ENCODE results near the gene TMEM42.
A peak's percentile ranks its signal among the peaks of the same experiment; 100 is the strongest.
"Not testable (repeated sequence)": the region's sequence is repeated elsewhere in the genome, so short reads cannot be mapped to it uniquely, and the experiment has no call there.

The TMEM42 gene

GRCh38 chr3:44861412-44862225, at the start of gene TMEM42:
TMEM42 (plus strand) TSS chr3:44861912; CDS start chr3:44861925, 13 bp downstream.
- DNase-seq (ENCODE audit: low read depth in 2 of 2): peak; percentile 82 to 84

- no peak for DNase-seq (ENCODE audit: low read depth in 2 of 2)
Observed at GRCh38 chr3:44814751-44815150, 47.0 kb upstream of the TMEM42 start.

GRCh38 chr3:44816334-44816733, 45.4 kb upstream of the TMEM42 start:
- DNase-seq (ENCODE audit: low read depth in 2 of 2): not testable (repeated sequence)

- DNase-seq (ENCODE audit: low read depth in 2 of 2): not testable (repeated sequence)
Observed at GRCh38 chr3:44821206-44821605, 40.5 kb upstream of the TMEM42 start.

- no peak for DNase-seq (ENCODE audit: low read depth in 2 of 2)
Observed at GRCh38 chr3:44825264-44825925, 36.3 kb upstream of the TMEM42 start.

GRCh38 chr3:44827196-44827595, 34.5 kb upstream of the TMEM42 start:
- DNase-seq (ENCODE audit: low read depth in 2 of 2): no peak

GRCh38 chr3:44831232-44831631, 30.5 kb upstream of the TMEM42 start:
- DNase-seq (ENCODE audit: low read depth in 2 of 2): no peak

GRCh38 chr3:44832032-44832431, 29.7 kb upstream of the TMEM42 start:
- DNase-seq (ENCODE audit: low read depth in 2 of 2): no peak

GRCh38 chr3:44832965-44833364, 28.7 kb upstream of the TMEM42 start:
- DNase-seq (ENCODE audit: low read depth in 2 of 2): no peak

GRCh38 chr3:44833394-44833793, 28.3 kb upstream of the TMEM42 start:
- no peak for DNase-seq (ENCODE audit: low read depth in 2 of 2)

- no peak for DNase-seq (ENCODE audit: low read depth in 2 of 2)
Observed at GRCh38 chr3:44835684-44836083, 26.0 kb upstream of the TMEM42 start.

- DNase-seq (ENCODE audit: low read depth in 2 of 2): no peak
Observed at GRCh38 chr3:44842376-44842775, 19.3 kb upstream of the TMEM42 start.

GRCh38 chr3:44845528-44846520, 15.9 kb upstream of the TMEM42 start:
- no peak for DNase-seq (ENCODE audit: low read depth in 2 of 2)

GRCh38 chr3:44848634-44849033, 13.1 kb upstream of the TMEM42 start:
- DNase-seq (ENCODE audit: low read depth in 2 of 2): no peak

- DNase-seq (ENCODE audit: low read depth in 2 of 2): not testable (repeated sequence)
Observed at GRCh38 chr3:44856663-44857062, 5.0 kb upstream of the TMEM42 start.

- DNase-seq (ENCODE audit: low read depth in 2 of 2): no peak
Observed at GRCh38 chr3:44860117-44860516, 1.6 kb upstream of the TMEM42 start.

- peak in 1 of 2 donors; percentile 15 for DNase-seq (ENCODE audit: low read depth in 2 of 2)
Observed at GRCh38 chr3:44862226-44862637, 520 bp downstream of the TMEM42 start.

- no peak for DNase-seq (ENCODE audit: low read depth in 2 of 2)
Observed at GRCh38 chr3:44865272-44866035, 3.7 kb downstream of the TMEM42 start.

- no peak for DNase-seq (ENCODE audit: low read depth in 2 of 2)
Observed at GRCh38 chr3:44867421-44868111, 5.9 kb downstream of the TMEM42 start.

GRCh38 chr3:44870375-44871061, 8.8 kb downstream of the TMEM42 start:
- no peak for DNase-seq (ENCODE audit: low read depth in 2 of 2)
